HepG2 (cell line): Measurements from ENCODE around the gene PRSS48. TPM values are rescaled to one million over a fixed set of nuclear protein-coding genes. Genes with fewer than 3 reads are reported as not detected.

ENCODE experiments used
- AHDC1 ChIP-seq: sonication (generic); formaldehyde crosslinking; IDR thresholded peaks from 2 replicates; pipeline ENCODE4 v1.5.1; 2020; ENCODE audit warnings: mild to moderate bottlenecking, missing genetic modification reagents, borderline replicate concordance
- ATF4 ChIP-seq, 2 experiments: fragments of 450-650 bp in 1 of 2; sonication (generic) in 1 of 2; formaldehyde crosslinking; IDR thresholded peaks; 2 replicates each; pipeline versions ENCODE4 v1.5.0 to v1.8.0; 2020 to 2022; ENCODE audit warnings: mild to moderate bottlenecking in 1 of 2, missing genetic modification reagents in 1 of 2
- MLLT10 ChIP-seq: sonication (generic); formaldehyde crosslinking; IDR thresholded peaks from 2 replicates; pipeline ENCODE4 v1.4.0; 2020; ENCODE audit warnings: missing genetic modification reagents
- ZXDC ChIP-seq: sonication (generic); formaldehyde crosslinking; IDR thresholded peaks from 2 replicates; pipeline ENCODE4 v1.5.0; 2020; ENCODE audit warnings: mild to moderate bottlenecking, missing genetic modification reagents
- polyA plus RNA-seq, 8 experiments: library from polyadenylated mRNA; depleted of rRNA in 3 of 8; stranded (reverse) in 7 of 8; unstranded in 1 of 8; fragments of >200 nt; fragmentation: Illumina TruSeq in 4 of 8; extraction: Trizol in 4 of 8; gene quantifications; 2 replicates each; pipeline versions ENCODE4 v1.2.1 to v1.2.3, GENCODE V29; 2011 to 2016; ENCODE audit warnings: low read depth in 4 of 8, missing spikeins in 1 of 8, mixed read lengths in 1 of 8; ENCODE audit not compliant: insufficient read depth in 1 of 8
- small RNA-seq, 3 experiments: library from RNA; depleted of rRNA; stranded (forward); fragments of <200 nt; gene quantifications; one replicate each; pipeline ENCODE3, GENCODE V24; 2012; ENCODE audit warnings: low read depth in 2 of 3, low replicate concordance in 1 of 3; ENCODE audit not compliant: insufficient read length in 3 of 3, insufficient read depth in 2 of 3
- total RNA-seq, 5 experiments: library from RNA; depleted of rRNA; stranded (reverse); fragments of >200 nt; fragmentation: Illumina TruSeq; extraction: Trizol; gene quantifications; 2 replicates each; pipeline ENCODE4 v1.2.3, GENCODE V29; 2016; ENCODE audit warnings: low read depth in 1 of 5

Gene PRSS48
- total and polyA plus RNA-seq, 2 of the 13 experiments (the other 11 are each of a cell fraction or from before 2014, with no cell fraction given): not detected

- TF ChIP-seq AHDC1 (CRISPR knock-in tag) (peak; percentile 49; the same call in 1 of the 2 replicates), ATF4 (CRISPR knock-in tag; IDR thresholded peaks at IDR 0.05) (no peak), MLLT10 (CRISPR knock-in tag) (no peak), ZXDC (CRISPR knock-in tag) (no peak)
Measured at GRCh38 chr4:151340751-151341385, 63.9 kb downstream of the PRSS48 start (continued).

Small RNA genes within 50 kb of the gene (small RNA-seq; reads per million reads assigned to genes)
- gene AC104819.2 (0 reads per million in 3 experiments), gene RNU6-1282P (0 reads per million in 3 experiments)

Other genes with a start within 250 kb of the PRSS48 start
- 3,626 and 4,934 TPM in 2 replicates for gene RPS3A, start 177.5 kb upstream of the PRSS48 start, total RNA-seq (2016; rRNA removed; fragmentation: Illumina TruSeq; extraction: Trizol)
- gene RPS3A, start 177.5 kb upstream of the PRSS48 start, polyA plus RNA-seq (2011; rRNA removed): 2,723 and 3,332 TPM in 2 replicates
- 31.2 and 34.4 TPM in 2 replicates for gene SH3D19, start 48.4 kb downstream of the PRSS48 start, total RNA-seq (2016; rRNA removed; fragmentation: Illumina TruSeq; extraction: Trizol)
- 36.4 and 38.0 TPM in 2 replicates for gene SH3D19, start 48.4 kb downstream of the PRSS48 start, polyA plus RNA-seq (2011; rRNA removed)
- gene FHIP1A, start 132.0 kb downstream of the PRSS48 start, total RNA-seq (2016; rRNA removed; fragmentation: Illumina TruSeq; extraction: Trizol): 2.9 and 6.2 TPM in 2 replicates
- 4.1 and 4.3 TPM in 2 replicates for gene FHIP1A, start 132.0 kb downstream of the PRSS48 start, polyA plus RNA-seq (2011; rRNA removed)